Inferior parietal cortex (tissue), 1 donor: ENCODE results near the gene ARPC5.
"Not testable (repeated sequence)": the region's sequence is repeated elsewhere in the genome, so short reads cannot be mapped to it uniquely, and the experiment has no call there.

ENCODE experiments used
- DNase-seq: peaks from one replicate; pipeline ENCODE4 v3.0.0-alpha.2; 2016; ENCODE audit errors: extremely low spot score

ARPC5 gene

GRCh38 chr1:183635606-183636333, at the start of gene ARPC5:
Gene ARPC5 (minus strand): TSS chr1:183635783. CDS start chr1:183635659, 124 bp downstream.
- peak; percentile 96 for DNase-seq

GRCh38 chr1:183685112-183685713, 49.6 kb upstream of the ARPC5 start:
- DNase-seq, result peak; percentile 52

- not testable (repeated sequence) for DNase-seq
These were observed 43.8 kb upstream of the ARPC5 start for GRCh38 chr1:183679363-183679762.

GRCh38 chr1:183678819-183679218, 43.2 kb upstream of the ARPC5 start:
- no peak for DNase-seq

GRCh38 chr1:183676586-183677189, 41.1 kb upstream of the ARPC5 start:
- no peak for DNase-seq

- DNase-seq, result no peak
These were observed 40.5 kb upstream of the ARPC5 start for GRCh38 chr1:183675883-183676585.

- no peak for DNase-seq
These were observed 39.8 kb upstream of the ARPC5 start for GRCh38 chr1:183675381-183675780.

GRCh38 chr1:183674886-183675285, 39.3 kb upstream of the ARPC5 start:
- no peak for DNase-seq

GRCh38 chr1:183674339-183674738, 38.8 kb upstream of the ARPC5 start:
- no peak for DNase-seq

- no peak for DNase-seq
These were observed 38.2 kb upstream of the ARPC5 start for GRCh38 chr1:183673605-183674323.

- DNase-seq, result no peak
These were observed 34.6 kb upstream of the ARPC5 start for GRCh38 chr1:183670169-183670568.

GRCh38 chr1:183656355-183656754, 20.8 kb upstream of the ARPC5 start:
- DNase-seq, result no peak

GRCh38 chr1:183655562-183656075, 20.0 kb upstream of the ARPC5 start:
- peak; percentile 95 for DNase-seq

- no peak for DNase-seq
These were observed 19.1 kb upstream of the ARPC5 start for GRCh38 chr1:183654706-183655105.

- DNase-seq, result no peak
These were observed 18.4 kb upstream of the ARPC5 start for GRCh38 chr1:183653876-183654451.

- DNase-seq, result no peak
These were observed 17.8 kb upstream of the ARPC5 start for GRCh38 chr1:183653462-183653794.

GRCh38 chr1:183652547-183653461, 17.2 kb upstream of the ARPC5 start, which contains the start of gene APOBEC4:
Gene APOBEC4 (minus strand): TSS chr1:183653316. CDS start chr1:183648781, 4,535 bp downstream.
- peak; percentile 59 for DNase-seq

GRCh38 chr1:183652107-183652506, 16.5 kb upstream of the ARPC5 start:
- no peak for DNase-seq

- no peak for DNase-seq
These were observed 16.0 kb upstream of the ARPC5 start for GRCh38 chr1:183651612-183652011.

GRCh38 chr1:183648042-183648441, 12.5 kb upstream of the ARPC5 start:
- no peak for DNase-seq
